DMS153 treated with DMSO at 0.1 percent for 48 hours (cell line): ENCODE measurements around the gene RBMS3.
"Not testable (repeated sequence)": the region's sequence is repeated elsewhere in the genome, so short reads cannot be mapped to it uniquely, and the experiment has no call there.

Source experiments
- DNase-seq: peaks from one replicate; lab custom pipeline; 2025; ENCODE audit not compliant: unreplicated experiment; lab: John Stamatoyannopoulos, UW

Gene RBMS3

DNA sequence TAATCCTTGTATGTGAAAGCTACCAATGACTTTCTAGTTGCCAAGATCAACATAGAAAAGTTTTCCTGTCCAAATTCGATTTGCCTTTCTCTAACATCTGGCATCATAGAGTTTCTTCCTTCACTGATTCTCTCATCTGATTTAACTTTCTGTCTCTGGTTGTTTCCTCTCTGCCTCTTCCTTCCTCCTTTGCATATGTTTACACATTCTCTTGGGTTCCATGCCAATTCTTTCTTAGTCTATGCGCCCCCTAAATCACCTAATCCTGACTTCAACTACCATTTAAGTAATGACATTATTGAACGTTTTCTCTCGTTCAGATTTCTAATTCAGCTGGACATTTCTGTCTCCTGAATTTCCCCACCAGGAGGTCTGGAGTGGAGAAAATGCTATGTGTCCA is 763.6 kb downstream of the RBMS3 start:
- no peak for DNase-seq

DNA sequence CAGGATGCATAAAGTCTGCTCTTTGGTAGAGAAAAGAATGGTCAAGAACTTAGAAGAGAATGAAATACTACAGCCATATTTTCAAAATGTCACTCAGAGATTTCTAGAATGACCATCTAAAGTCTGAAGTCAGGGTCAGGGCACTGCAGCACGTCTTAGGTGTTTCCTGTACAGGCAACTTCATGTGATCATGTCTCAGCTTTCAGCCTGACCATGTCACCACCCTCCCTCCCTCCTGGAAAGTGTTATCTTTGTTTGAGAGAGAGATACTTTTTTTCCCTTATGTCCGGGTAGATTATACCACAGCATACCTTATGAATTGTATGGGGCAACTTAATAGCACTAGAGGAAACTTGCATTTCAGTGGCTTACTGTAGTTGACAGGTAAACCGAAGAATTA is 767.6 kb downstream of the RBMS3 start:
- no peak for DNase-seq

DNA sequence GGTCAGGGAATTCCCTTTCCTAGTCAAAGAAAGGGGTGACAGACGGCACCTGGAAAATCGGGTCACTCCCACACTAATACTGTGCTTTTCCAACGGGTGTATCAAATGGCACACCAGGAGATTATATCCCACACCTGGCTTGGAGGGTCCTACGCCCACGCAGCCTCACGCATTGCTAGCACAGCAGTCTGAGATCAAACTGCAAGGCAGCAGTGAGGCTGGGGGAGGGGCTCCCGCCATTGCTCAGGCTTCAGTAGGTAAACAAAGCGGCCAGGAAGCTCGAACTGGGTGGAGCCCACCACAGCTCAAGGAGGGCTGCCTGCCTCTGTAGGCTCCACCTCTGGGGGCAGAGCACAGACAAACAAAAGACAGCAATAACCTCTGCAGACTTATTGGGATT is 769.2 kb downstream of the RBMS3 start:
- not testable (repeated sequence) for DNase-seq

DNA sequence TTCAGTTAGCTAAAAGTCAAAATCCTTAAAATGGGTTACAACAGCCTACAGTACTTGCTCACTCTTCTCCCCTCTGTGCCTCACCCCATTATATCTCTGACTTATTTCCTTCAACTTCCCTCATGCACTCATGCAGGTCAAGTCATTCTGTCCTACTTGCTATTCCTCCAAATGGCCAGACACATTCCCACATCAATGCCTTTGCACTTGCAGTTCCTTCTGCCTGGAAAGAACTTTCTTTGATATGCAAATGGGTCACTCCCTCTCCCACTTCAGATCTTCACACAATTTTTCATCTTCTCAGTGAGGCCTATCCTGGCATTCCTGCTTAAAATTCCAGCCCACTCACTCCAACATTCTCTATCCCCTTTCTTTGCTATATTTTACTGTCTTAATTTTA is 778.4 kb downstream of the RBMS3 start:
- no peak for DNase-seq
